Thymus (tissue), 11 donors: ENCODE measurements around the gene PLCL1. TPM values are rescaled to one million over a fixed set of nuclear protein-coding genes. Genes with fewer than 3 reads are reported as not detected.

Experiments used
- DNase-seq, 9 donors: peaks; one replicate each; pipeline ENCODE4 v3.0.0-alpha.2; 2013; ENCODE audit warnings: low spot score in 9 of 9, low read depth in 6 of 9, missing footprints in 1 of 9
- H3K27ac ChIP-seq, 2 donors: one replicate each; pipeline ENCODE4 v1.5.1; 2013; ENCODE audit warnings: control low read depth in 1 of 2, low read depth in 1 of 2, low read length in 1 of 2, mild to moderate bottlenecking in 1 of 2, moderate library complexity in 1 of 2
- H3K27me3 ChIP-seq, 2 donors: one replicate each; pipeline ENCODE4 v1.5.1; 2013; ENCODE audit warnings: low read length in 1 of 2; ENCODE audit not compliant: control insufficient read depth in 2 of 2, insufficient read depth in 1 of 2
- H3K36me3 ChIP-seq, 2 donors: one replicate each; pipeline ENCODE4 v1.5.1; 2013; ENCODE audit warnings: low read length in 1 of 2, mild to moderate bottlenecking in 1 of 2, moderate library complexity in 1 of 2; ENCODE audit not compliant: control insufficient read depth in 2 of 2, insufficient read depth in 2 of 2
- H3K4me1 ChIP-seq, 2 donors: one replicate each; pipeline ENCODE4 v1.5.1; 2013; ENCODE audit warnings: low read length in 2 of 2; ENCODE audit not compliant: control insufficient read depth in 2 of 2, insufficient read depth in 2 of 2
- H3K4me3 ChIP-seq, 2 donors: one replicate each; pipeline ENCODE4 v1.5.1; 2013; ENCODE audit warnings: low read length in 2 of 2, control low read depth in 1 of 2, mild to moderate bottlenecking in 1 of 2
- H3K9me3 ChIP-seq, 2 donors: one replicate each; pipeline ENCODE4 v1.5.1; 2013; ENCODE audit warnings: low read length in 1 of 2, mild to moderate bottlenecking in 1 of 2; ENCODE audit not compliant: control insufficient read depth in 2 of 2, insufficient read depth in 1 of 2
- WGBS: extraction: QIAGEN DNeasy Blood & Tissue Kit; methylation state at CpG from one replicate; pipeline ENCODE4 v1.1.7; 2013; 5-methylcytosine and 5-hydroxymethylcytosine counted together
- polyA plus RNA-seq: library from polyadenylated mRNA; stranded (reverse); fragments of 200-250 nt; gene quantifications from one replicate; pipeline ENCODE4 v1.2.3, GENCODE V29; 2013
- total RNA-seq: library from RNA; stranded (reverse); fragments of 120-200 nt; gene quantifications from one replicate; pipeline ENCODE4 v1.2.4, GENCODE V29; 2013
- donor health status: healthy.

Gene PLCL1
- total and polyA plus RNA-seq, 2 donors, result 7.8 to 16.5 TPM

GRCh38 chr2:197969391-197969893 is 165.0 kb downstream of the PLCL1 start:
- peaks cover 3 to 7% of the 10 kb centered on the region in 2 donors for H3K36me3 ChIP-seq
- H3K27ac ChIP-seq, result no peak overlapping the region
- no peak overlapping the region for H3K4me3 ChIP-seq
- no peaks in the 10 kb centered on the region for H3K4me1 ChIP-seq
- no peak for DNase-seq
- no peaks in the 10 kb centered on the region for H3K9me3 ChIP-seq
- no peaks in the 10 kb centered on the region for H3K27me3 ChIP-seq

- Histone ChIP-seq H3K9me3 (no peaks in the 10 kb centered on the region), H3K4me1 (no peaks in the 10 kb centered on the region), H3K27me3 (no peaks in the 10 kb centered on the region), H3K36me3 (peaks cover 0 to 7% of the 10 kb centered on the region in 2 donors), H3K27ac (no peak overlapping the region), H3K4me3 (no peak overlapping the region)
- WGBS, result 87% methylated on average over 2 of the region's 2 CpGs
- no peak for DNase-seq
Measured at GRCh38 chr2:197972061-197972460, 167.7 kb downstream of the PLCL1 start.

GRCh38 chr2:197972587-197972986 is 168.2 kb downstream of the PLCL1 start:
- no peak for DNase-seq
- no peaks in the 10 kb centered on the region for H3K9me3 ChIP-seq
- H3K4me1 ChIP-seq, result no peaks in the 10 kb centered on the region
- H3K36me3 ChIP-seq, result peaks cover 0 to 7% of the 10 kb centered on the region in 2 donors
- H3K4me3 ChIP-seq, result no peak overlapping the region
- no peaks in the 10 kb centered on the region for H3K27me3 ChIP-seq
- WGBS, result 96% methylated on average over 2 of the region's 2 CpGs
- H3K27ac ChIP-seq, result no peak overlapping the region

GRCh38 chr2:197973772-197974171 is 169.4 kb downstream of the PLCL1 start:
- Histone ChIP-seq H3K4me3 (no peak overlapping the region), H3K27me3 (no peaks in the 10 kb centered on the region), H3K36me3 (peaks cover 0 to 4% of the 10 kb centered on the region in 2 donors), H3K27ac (no peak overlapping the region), H3K4me1 (no peaks in the 10 kb centered on the region), H3K9me3 (no peaks in the 10 kb centered on the region)
- DNase-seq, result no peak

- H3K4me3 ChIP-seq, result no peak overlapping the region
- no peaks in the 10 kb centered on the region for H3K4me1 ChIP-seq
- WGBS, result 90% methylated on average over 5 of the region's 5 CpGs
- DNase-seq, result no peak
- no peaks in the 10 kb centered on the region for H3K36me3 ChIP-seq
- no peaks in the 10 kb centered on the region for H3K9me3 ChIP-seq
- no peak overlapping the region for H3K27ac ChIP-seq
- no peaks in the 10 kb centered on the region for H3K27me3 ChIP-seq
Measured at GRCh38 chr2:197975931-197976519, 171.6 kb downstream of the PLCL1 start.

- Histone ChIP-seq H3K9me3 (no peaks in the 10 kb centered on the region), H3K36me3 (no peaks in the 10 kb centered on the region), H3K4me1 (no peaks in the 10 kb centered on the region), H3K27ac (no peak overlapping the region), H3K4me3 (no peak overlapping the region), H3K27me3 (no peaks in the 10 kb centered on the region)
- DNase-seq, result no peak
- 97% methylated on average over 4 of the region's 4 CpGs for WGBS
Measured at GRCh38 chr2:197978971-197979370, 174.6 kb downstream of the PLCL1 start.

GRCh38 chr2:197982565-197982964 is 178.2 kb downstream of the PLCL1 start:
- H3K4me3 ChIP-seq, result no peak overlapping the region
- no peaks in the 10 kb centered on the region for H3K27me3 ChIP-seq
- H3K27ac ChIP-seq, result no peak overlapping the region
- H3K4me1 ChIP-seq, result no peaks in the 10 kb centered on the region
- no peak for DNase-seq
- no peaks in the 10 kb centered on the region for H3K9me3 ChIP-seq
- WGBS, result 98% methylated on average over 2 of the region's 2 CpGs
- H3K36me3 ChIP-seq, result no peaks in the 10 kb centered on the region

GRCh38 chr2:197985029-197985638 is 180.7 kb downstream of the PLCL1 start:
- WGBS, result 96% methylated on average over 2 of the region's 2 CpGs
- H3K4me3 ChIP-seq, result no peak overlapping the region
- no peaks in the 10 kb centered on the region for H3K27me3 ChIP-seq
- no peaks in the 10 kb centered on the region for H3K36me3 ChIP-seq
- no peak for DNase-seq
- H3K4me1 ChIP-seq, result no peaks in the 10 kb centered on the region
- no peak overlapping the region for H3K27ac ChIP-seq
- no peaks in the 10 kb centered on the region for H3K9me3 ChIP-seq

GRCh38 chr2:197986977-197987376 is 182.6 kb downstream of the PLCL1 start:
- no peaks in the 10 kb centered on the region for H3K36me3 ChIP-seq
- peaks cover 0 to 2% of the 10 kb centered on the region in 2 donors for H3K9me3 ChIP-seq
- no peak overlapping the region for H3K27ac ChIP-seq
- no peaks in the 10 kb centered on the region for H3K4me1 ChIP-seq
- no peaks in the 10 kb centered on the region for H3K27me3 ChIP-seq
- no peak for DNase-seq
- WGBS, result 96% methylated on average over 3 of the region's 3 CpGs
- no peak overlapping the region for H3K4me3 ChIP-seq
